Endothelial cell of umbilical vein (primary cell): ENCODE results near the gene TESK1. TPM values are rescaled to one million over a fixed set of nuclear protein-coding genes. Genes with fewer than 3 reads are reported as not detected.

ENCODE experiments used
- BruUV-seq: library from RNA; stranded (reverse); fragments of 400-500 nt; replicated peaks from 2 replicates; lab custom pipeline; 2021; lab: Mats Ljungman, UMichigan
- CTCF ChIA-PET: fragments of 300-600, 350-600 bp; sonication (Branson Sonifier 250); formaldehyde crosslinking; loops from one replicate; lab custom pipeline; 2021; ENCODE audit warnings: antibody characterized with exemption, inconsistent platforms; lab: Charles Lee
- POLR2A ChIA-PET: fragments of 300-600, 350-600 bp; sonication (Branson Sonifier 250); formaldehyde crosslinking; loops from one replicate; lab custom pipeline; 2021; ENCODE audit warnings: antibody characterized with exemption, inconsistent platforms; lab: Charles Lee
- DNase-seq: peaks from one replicate; pipeline ENCODE4 v3.0.0-alpha.2; 2011; ENCODE audit warnings: low read depth, low spot score
- FAIRE-seq: peaks from 2 replicates; lab custom pipeline; 2011; peaks lifted over from hg19 to GRCh38; lab: Jason Lieb, UNC
- H2AFZ ChIP-seq: 2 replicates; pipeline ENCODE4 v1.6.0; 2012; ENCODE audit warnings: low read depth, low read length, control low read depth, inconsistent platforms
- H3K27ac ChIP-seq: 2 replicates; pipeline ENCODE4 v1.5.1; 2011; ENCODE audit warnings: low read depth, mild to moderate bottlenecking, control low read depth, low read length, moderate library complexity; ENCODE audit not compliant: insufficient read depth
- H3K27me3 ChIP-seq, 2 experiments: 2 replicates each; pipeline versions ENCODE4 v1.6.0 to v1.6.1; 2011; ENCODE audit warnings: low read length in 2 of 2, mixed read lengths in 1 of 2; ENCODE audit not compliant: control insufficient read depth in 2 of 2, insufficient read depth in 2 of 2
- H3K36me3 ChIP-seq, 2 experiments: 2 replicates in 1 of 2; 3 replicates in 1 of 2; pipeline ENCODE4 v1.5.1; 2011; ENCODE audit warnings: low read length in 2 of 2, mild to moderate bottlenecking in 1 of 2, moderate library complexity in 1 of 2; ENCODE audit not compliant: control insufficient read depth in 2 of 2, insufficient read depth in 2 of 2; ENCODE audit errors: extremely low read depth in 1 of 2
- H3K4me1 ChIP-seq: 3 replicates; pipeline ENCODE4 v1.5.1; 2011; ENCODE audit warnings: mild to moderate bottlenecking, low read length; ENCODE audit not compliant: control insufficient read depth, insufficient read depth; ENCODE audit errors: extremely low read depth
- H3K4me2 ChIP-seq: 2 replicates; pipeline ENCODE4 v1.6.1; 2011; ENCODE audit warnings: low read length, control low read depth, mixed read lengths; ENCODE audit not compliant: insufficient read depth
- H3K4me3 ChIP-seq, 3 experiments: fragments of 200-600 bp in 1 of 3; sonication (generic), shearing (Covaris generic) in 1 of 3; replicated peaks in 1 of 3; 2 replicates each; pipeline ENCODE4 v1.5.1; 2011 to 2016; ENCODE audit warnings: control low read depth in 3 of 3, low read length in 3 of 3, mild to moderate bottlenecking in 2 of 3, inconsistent platforms in 1 of 3, low read depth in 1 of 3, moderate library complexity in 1 of 3; ENCODE audit not compliant: insufficient read depth in 1 of 3
- H3K79me2 ChIP-seq: 2 replicates; pipeline ENCODE4 v1.6.0; 2012; ENCODE audit warnings: low read length, inconsistent platforms; ENCODE audit not compliant: control insufficient read depth, insufficient read depth
- H3K9ac ChIP-seq: replicated peaks from 2 replicates; pipeline ENCODE3; 2011; ENCODE audit warnings: low read length, control low read depth; ENCODE audit not compliant: insufficient read depth; ENCODE audit errors: extremely low read depth
- H3K9me1 ChIP-seq: replicated peaks from 3 replicates; pipeline ENCODE4 v1.6.0; 2011; ENCODE audit warnings: mild to moderate bottlenecking, low read length; ENCODE audit not compliant: control insufficient read depth, insufficient read depth; ENCODE audit errors: extremely low read depth
- H3K9me3 ChIP-seq: replicated peaks from 2 replicates; pipeline ENCODE4 v1.5.1; 2012; ENCODE audit warnings: low read length, inconsistent platforms; ENCODE audit not compliant: control insufficient read depth, insufficient read depth
- H4K20me1 ChIP-seq: replicated peaks from 2 replicates; pipeline ENCODE3; 2011; ENCODE audit warnings: mild to moderate bottlenecking, low read length; ENCODE audit not compliant: control insufficient read depth, insufficient read depth; ENCODE audit errors: extremely low read depth
- CTCF ChIP-seq, 2 donors: IDR thresholded peaks; 1 replicate in 1 of 2; 2 replicates in 1 of 2; pipeline ENCODE4 v1.5.1; 2011; ENCODE audit warnings: low read length in 2 of 2, mild to moderate bottlenecking in 2 of 2, moderate library complexity in 2 of 2, control low read depth in 1 of 2, inconsistent platforms in 1 of 2, low read depth in 1 of 2; ENCODE audit not compliant: insufficient read depth in 1 of 2; ENCODE audit errors: extremely low read depth in 1 of 2
- EZH2 ChIP-seq: IDR thresholded peaks from 2 replicates; pipeline ENCODE4 v1.6.1; 2012; ENCODE audit warnings: borderline replicate concordance, low read depth, mild to moderate bottlenecking, moderate library complexity, low read length, inconsistent platforms; ENCODE audit not compliant: severe bottlenecking
- FOS ChIP-seq: IDR thresholded peaks from 2 replicates; pipeline ENCODE4 v1.6.1; 2011; ENCODE audit warnings: mild to moderate bottlenecking, low read length, moderate library complexity, borderline replicate concordance; ENCODE audit not compliant: insufficient read depth
- GATA2 ChIP-seq: IDR thresholded peaks from 2 replicates; pipeline ENCODE4 v1.7.0; 2011; ENCODE audit warnings: low read depth, mild to moderate bottlenecking, moderate library complexity, mixed read lengths, low read length; ENCODE audit not compliant: insufficient read length, insufficient read depth
- JUN ChIP-seq: IDR thresholded peaks from 2 replicates; pipeline ENCODE4 v1.6.1; 2011; ENCODE audit warnings: borderline replicate concordance, low read depth; ENCODE audit not compliant: insufficient read length, insufficient read depth
- MAX ChIP-seq: IDR thresholded peaks from 2 replicates; pipeline ENCODE4 v1.6.1; 2011; ENCODE audit not compliant: insufficient read depth, insufficient read length
- MYC ChIP-seq: IDR thresholded peaks from one replicate; pipeline ENCODE4 v1.6.1; 2011; ENCODE audit warnings: mild to moderate bottlenecking, low read depth, low read length
- POLR2A ChIP-seq: IDR thresholded peaks from 2 replicates; pipeline ENCODE4 v1.6.1; 2012; ENCODE audit warnings: low read depth, mild to moderate bottlenecking, control low read depth, low read length
- POLR2AphosphoS5 ChIP-seq: IDR thresholded peaks from 2 replicates; pipeline ENCODE4 v1.6.1; 2012; ENCODE audit warnings: low read depth, mild to moderate bottlenecking, control low read depth, low read length, moderate library complexity; ENCODE audit not compliant: insufficient read depth
- dilution Hi-C: fragments of 300-500 bp; cut with MboI; formaldehyde crosslinking; loops from one replicate; pipeline ENCODE4 v1.15.0; 2019; ENCODE audit warnings: low sequenced_read_pairs; ENCODE audit not compliant: extremely low pct_ligation_motif_present
- intact Hi-C: fragments of 100-400 bp; cut with micrococcal nuclease; formaldehyde crosslinking; loops from one replicate; pipeline ENCODE4 v1.10.0; 2022
- polyA plus RNA-seq, 4 experiments: library from polyadenylated mRNA; depleted of rRNA in 3 of 4; stranded (reverse) in 3 of 4; unstranded in 1 of 4; fragments of >200 nt; gene quantifications; 2 replicates each; pipeline versions ENCODE4 v1.2.1 to v1.2.3, GENCODE V29; 2011 to 2012; ENCODE audit warnings: missing spikeins in 1 of 4
- total RNA-seq: library from RNA; stranded (reverse); gene quantifications from 2 replicates; pipeline ENCODE4 v1.2.3, GENCODE V29; 2021

TESK1 gene
- total and polyA plus RNA-seq, 2 donors (not counting 3 experiments of a cell fraction or from before 2014, with no cell fraction given) = 25.3 to 26.4 TPM

- H3K4me1 ChIP-seq = no peaks in the 10 kb centered on the region
- no peak overlapping the region for H2AFZ ChIP-seq
- CTCF ChIA-PET = interaction anchor here (1.9 kb wide), 1 partner anchor 17 kb away, joined by 5 read pairs; no protein-coding TSS in a partner anchor
- POLR2A ChIA-PET = no interaction called here
- DNase-seq = no peak
- intact Hi-C loops (no loop called here), dilution Hi-C loops (no loop called here)
- H3K9ac ChIP-seq = no peak overlapping the region
- no TSS peak for BruUV-seq
- H3K4me2 ChIP-seq = no peak overlapping the region
- no peaks in the 10 kb centered on the region for H3K9me3 ChIP-seq
- FAIRE-seq = no peak
- H3K4me3 ChIP-seq = no peak overlapping the region
- H3K27me3 ChIP-seq = peaks cover 2% of the 10 kb centered on the region in 2 experiments
- no peaks in the 10 kb centered on the region for H3K36me3 ChIP-seq
- H4K20me1 ChIP-seq = no peaks in the 10 kb centered on the region
- H3K27ac ChIP-seq = no peak overlapping the region
- no peaks in the 10 kb centered on the region for H3K79me2 ChIP-seq
- TF ChIP-seq FOS = no peak
- no peak for TF ChIP-seq POLR2A
- TF ChIP-seq JUN = no peak
- TF ChIP-seq MYC = no peak
- no peak for TF ChIP-seq CTCF (IDR thresholded peaks at IDR 0.05; ENCODE audit: extremely low read depth in 1 of 2, insufficient read depth in 1 of 2, low read depth in 1 of 2, low read length in 2 of 2)
- no peak for TF ChIP-seq EZH2
- no peak for TF ChIP-seq GATA2
- TF ChIP-seq POLR2AphosphoS5 = no peak
- no peak for TF ChIP-seq MAX
- H3K9me1 ChIP-seq = no peaks in the 10 kb centered on the region
Measured at GRCh38 chr9:35570709-35571504, 34.2 kb upstream of the TESK1 start.
